ENCODE results near the gene SSBP3.

- no peak for TF ChIP-seq FOXP2 (optimal IDR thresholded peaks at IDR 0.05; ENCODE audit: borderline replicate concordance, extremely low read depth, extremely low read length, insufficient read depth)
- TF ChIP-seq POLR2AphosphoS5 (IDR thresholded peaks at IDR 0.05; ENCODE audit: low read depth, low read length): no peak
- TF ChIP-seq, protein P1, sequence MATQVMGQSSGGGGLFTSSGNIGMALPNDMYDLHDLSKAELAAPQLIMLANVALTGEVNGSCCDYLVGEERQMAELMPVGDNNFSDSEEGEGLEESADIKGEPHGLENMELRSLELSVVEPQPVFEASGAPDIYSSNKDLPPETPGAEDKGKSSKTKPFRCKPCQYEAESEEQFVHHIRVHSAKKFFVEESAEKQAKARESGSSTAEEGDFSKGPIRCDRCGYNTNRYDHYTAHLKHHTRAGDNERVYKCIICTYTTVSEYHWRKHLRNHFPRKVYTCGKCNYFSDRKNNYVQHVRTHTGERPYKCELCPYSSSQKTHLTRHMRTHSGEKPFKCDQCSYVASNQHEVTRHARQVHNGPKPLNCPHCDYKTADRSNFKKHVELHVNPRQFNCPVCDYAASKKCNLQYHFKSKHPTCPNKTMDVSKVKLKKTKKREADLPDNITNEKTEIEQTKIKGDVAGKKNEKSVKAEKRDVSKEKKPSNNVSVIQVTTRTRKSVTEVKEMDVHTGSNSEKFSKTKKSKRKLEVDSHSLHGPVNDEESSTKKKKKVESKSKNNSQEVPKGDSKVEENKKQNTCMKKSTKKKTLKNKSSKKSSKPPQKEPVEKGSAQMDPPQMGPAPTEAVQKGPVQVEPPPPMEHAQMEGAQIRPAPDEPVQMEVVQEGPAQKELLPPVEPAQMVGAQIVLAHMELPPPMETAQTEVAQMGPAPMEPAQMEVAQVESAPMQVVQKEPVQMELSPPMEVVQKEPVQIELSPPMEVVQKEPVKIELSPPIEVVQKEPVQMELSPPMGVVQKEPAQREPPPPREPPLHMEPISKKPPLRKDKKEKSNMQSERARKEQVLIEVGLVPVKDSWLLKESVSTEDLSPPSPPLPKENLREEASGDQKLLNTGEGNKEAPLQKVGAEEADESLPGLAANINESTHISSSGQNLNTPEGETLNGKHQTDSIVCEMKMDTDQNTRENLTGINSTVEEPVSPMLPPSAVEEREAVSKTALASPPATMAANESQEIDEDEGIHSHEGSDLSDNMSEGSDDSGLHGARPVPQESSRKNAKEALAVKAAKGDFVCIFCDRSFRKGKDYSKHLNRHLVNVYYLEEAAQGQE (IDR thresholded peaks at IDR 0.05; ENCODE audit: insufficient read depth in 1 of 2, low read depth in 2 of 2, low read length in 2 of 2): no peak
- no peak for TF ChIP-seq TAF1 (IDR thresholded peaks at IDR 0.05; ENCODE audit: borderline replicate concordance, insufficient read depth, low read length)
These were observed 40.8 kb downstream of the SSBP3 start for GRCh38 chr1:54365398-54365797.

All from PFSK-1 (cell line).